HepG2 (cell line): Measurements from ENCODE around the gene NFKB1. TPM values are rescaled to one million over a fixed set of nuclear protein-coding genes. Genes with fewer than 3 reads are reported as not detected.

Experiments used
- ATAC-seq: fragments of 200-7000 bp; cut with Tn5 transposase; 3 replicates; pipeline ENCODE4 v1.9.1; 2020; ENCODE audit warnings: mild to moderate bottlenecking, moderate library complexity
- BruUV-seq: library from RNA; stranded (reverse); fragments of 400-500 nt; replicated peaks from 2 replicates; lab custom pipeline; 2021; lab: Mats Ljungman, UMichigan
- CTCF ChIA-PET: fragments of 300-600 bp; formaldehyde crosslinking; extraction: SDS; loops from one replicate; lab custom pipeline; 2021; ENCODE audit warnings: low total read pairs, inconsistent platforms, low intra/inter-chr PET ratio; lab: Yijun Ruan, JAX
- POLR2A ChIA-PET: fragments of 350-600 bp; sonication (Branson Sonifier 250); formaldehyde crosslinking; loops from one replicate; lab custom pipeline; 2020; ENCODE audit warnings: antibody characterized with exemption, inconsistent platforms; lab: Yijun Ruan, JAX
- DNase-seq: peaks from one replicate; pipeline ENCODE4 v3.0.0-alpha.2; 2015; ENCODE audit warnings: low spot score
- FAIRE-seq: peaks from 3 replicates; lab custom pipeline; 2011; peaks lifted over from hg19 to GRCh38; lab: Jason Lieb, UNC
- H2AFZ ChIP-seq: one replicate; pipeline ENCODE4 v1.6.1; 2011; ENCODE audit warnings: low read length, inconsistent platforms
- H3K27ac ChIP-seq: fragments of 300-600 bp; 3 replicates; pipeline ENCODE4 v1.8.0; 2011; ENCODE audit warnings: mixed run types, mild to moderate bottlenecking, mixed read lengths, low read length, inconsistent platforms; ENCODE audit not compliant: insufficient read depth; ENCODE audit errors: extremely low read length
- H3K27me3 ChIP-seq, 2 experiments: fragments of 200-600 bp in 1 of 2; 2 replicates in 1 of 2; 3 replicates in 1 of 2; pipeline versions ENCODE4 v1.6.0 to v1.8.0; 2011; ENCODE audit warnings: low read length in 2 of 2, mild to moderate bottlenecking in 2 of 2, moderate library complexity in 2 of 2, inconsistent platforms in 1 of 2; ENCODE audit not compliant: insufficient read depth in 2 of 2, control insufficient read depth in 1 of 2
- H3K36me3 ChIP-seq, 2 experiments: fragments of 200-600 bp in 1 of 2; replicated peaks in 1 of 2; 2 replicates in 1 of 2; 3 replicates in 1 of 2; pipeline versions ENCODE4 v1.5.1 to v1.8.0; 2011; ENCODE audit warnings: low read length in 2 of 2, inconsistent platforms in 1 of 2; ENCODE audit not compliant: insufficient read depth in 2 of 2, control insufficient read depth in 1 of 2
- H3K4me1 ChIP-seq: 2 replicates; pipeline ENCODE4 v1.5.1; 2012; ENCODE audit warnings: low read length, inconsistent platforms; ENCODE audit not compliant: insufficient read depth
- H3K4me2 ChIP-seq: 2 replicates; pipeline ENCODE4 v1.6.0; 2011; ENCODE audit warnings: low read depth, low read length, inconsistent platforms
- H3K4me3 ChIP-seq, 3 experiments: fragments of 200-600 bp in 1 of 3; sonication (generic), shearing (Covaris generic) in 1 of 3; replicated peaks in 1 of 3; 2 replicates each; pipeline ENCODE4 v1.5.1; 2011 to 2016; ENCODE audit warnings: low read length in 3 of 3, inconsistent platforms in 2 of 3, low read depth in 2 of 3, mild to moderate bottlenecking in 2 of 3, control low read depth in 1 of 3, mixed read lengths in 1 of 3; ENCODE audit not compliant: insufficient read depth in 1 of 3
- H3K79me2 ChIP-seq: one replicate; pipeline ENCODE4 v1.6.1; 2011; ENCODE audit warnings: low read length, inconsistent platforms; ENCODE audit not compliant: insufficient read depth
- H3K9ac ChIP-seq: 2 replicates; pipeline ENCODE4 v1.6.0; 2011; ENCODE audit warnings: mild to moderate bottlenecking, low read depth, low read length, inconsistent platforms; ENCODE audit not compliant: insufficient read depth
- H3K9me3 ChIP-seq: 2 replicates; pipeline ENCODE4 v1.5.1; 2012; ENCODE audit warnings: mild to moderate bottlenecking, low read length
- H4K20me1 ChIP-seq: 2 replicates; pipeline ENCODE4 v1.6.0; 2011; ENCODE audit warnings: inconsistent platforms, mild to moderate bottlenecking, low read length, moderate library complexity; ENCODE audit not compliant: insufficient read depth
- BATF2 ChIP-seq: sonication (generic); formaldehyde crosslinking; IDR thresholded peaks from 2 replicates; pipeline ENCODE4 v1.8.0; 2022; ENCODE audit warnings: mild to moderate bottlenecking, missing genetic modification reagents, moderate library complexity
- FOXP4 ChIP-seq: sonication (generic); formaldehyde crosslinking; IDR thresholded peaks from 2 replicates; pipeline ENCODE4 v1.4.0; 2020; ENCODE audit warnings: missing genetic modification reagents
- MZF1 ChIP-seq: sonication (generic); formaldehyde crosslinking; IDR thresholded peaks from 2 replicates; pipeline ENCODE4 v1.8.1; 2023; ENCODE audit warnings: mild to moderate bottlenecking, missing genetic modification reagents, borderline replicate concordance
- NR0B2 ChIP-seq: sonication (generic); formaldehyde crosslinking; IDR thresholded peaks from 2 replicates; pipeline ENCODE4 v1.4.0; 2020; ENCODE audit warnings: mild to moderate bottlenecking, missing genetic modification reagents
- PAF1 ChIP-seq: IDR thresholded peaks from 2 replicates; pipeline ENCODE4 v1.6.1; 2016; ENCODE audit warnings: missing genetic modification reagents, missing compliant biosample characterization
- SAFB2 ChIP-seq: sonication (generic); formaldehyde crosslinking; IDR thresholded peaks from 2 replicates; pipeline ENCODE4 v1.5.1; 2020; ENCODE audit warnings: missing genetic modification reagents, low read depth, mild to moderate bottlenecking, borderline replicate concordance
- TBL1XR1 ChIP-seq: fragments of 150-350 bp; IDR thresholded peaks from 2 replicates; pipeline ENCODE4 v1.6.1; 2014; ENCODE audit warnings: borderline replicate concordance, low read length; ENCODE audit not compliant: partially characterized antibody
- TFDP1 ChIP-seq: IDR thresholded peaks from 2 replicates; pipeline ENCODE4 v1.6.1; 2016; ENCODE audit warnings: missing compliant biosample characterization, missing genetic modification reagents, borderline replicate concordance
- ZMAT5 ChIP-seq: sonication (generic); formaldehyde crosslinking; IDR thresholded peaks from 2 replicates; pipeline ENCODE4 v1.5.0; 2020; ENCODE audit warnings: mild to moderate bottlenecking, low read depth, missing genetic modification reagents, borderline replicate concordance
- ZNF20 ChIP-seq: sonication (generic); formaldehyde crosslinking; IDR thresholded peaks from 2 replicates; pipeline ENCODE4 v1.4.0; 2020; ENCODE audit warnings: mild to moderate bottlenecking, moderate library complexity, missing genetic modification reagents
- ZNF333 ChIP-seq: sonication (generic); formaldehyde crosslinking; IDR thresholded peaks from 2 replicates; pipeline ENCODE4 v1.4.0; 2020; ENCODE audit warnings: mild to moderate bottlenecking, missing genetic modification reagents, borderline replicate concordance
- ZNF468 ChIP-seq: sonication (generic); formaldehyde crosslinking; IDR thresholded peaks from 2 replicates; pipeline ENCODE4 v1.8.0; 2022; ENCODE audit warnings: mild to moderate bottlenecking, moderate library complexity, missing genetic modification reagents
- ZNF567 ChIP-seq: sonication (generic); formaldehyde crosslinking; IDR thresholded peaks from 2 replicates; pipeline ENCODE4 v1.8.1; 2023; ENCODE audit warnings: mild to moderate bottlenecking, missing genetic modification reagents, borderline replicate concordance
- WGBS: methylation state at CpG from one replicate; pipeline ENCODE4 v1.1.6; 2017; ENCODE audit warnings: low lambda C conversion rate; 5-methylcytosine and 5-hydroxymethylcytosine counted together
- in situ Hi-C: cut with HindIII; loops from 2 replicates; pipeline ENCODE4 v1.10.0; 2017; ENCODE audit warnings: low pct_unique_long_range_greater_than_20kb; ENCODE audit not compliant: extremely low pct_ligation_motif_present
- intact Hi-C: fragments of 100-400 bp; cut with micrococcal nuclease; formaldehyde crosslinking; loops from one replicate; pipeline ENCODE4 v1.10.0; 2022; ENCODE audit not compliant: unreplicated experiment
- polyA plus RNA-seq, 8 experiments: library from polyadenylated mRNA; depleted of rRNA in 3 of 8; stranded (reverse) in 7 of 8; unstranded in 1 of 8; fragments of >200 nt; fragmentation: Illumina TruSeq in 4 of 8; extraction: Trizol in 4 of 8; gene quantifications; 2 replicates each; pipeline versions ENCODE4 v1.2.1 to v1.2.3, GENCODE V29; 2011 to 2016; ENCODE audit warnings: low read depth in 4 of 8, missing spikeins in 1 of 8, mixed read lengths in 1 of 8; ENCODE audit not compliant: insufficient read depth in 1 of 8
- total RNA-seq, 5 experiments: library from RNA; depleted of rRNA; stranded (reverse); fragments of >200 nt; fragmentation: Illumina TruSeq; extraction: Trizol; gene quantifications; 2 replicates each; pipeline ENCODE4 v1.2.3, GENCODE V29; 2016; ENCODE audit warnings: low read depth in 1 of 5

NFKB1 gene
- total and polyA plus RNA-seq, 2 of the 13 experiments (the other 11 are each of a cell fraction or from before 2014, with no cell fraction given): 15.4 to 31.6 TPM

GRCh38 chr4:102589743-102590142 lies 88.6 kb downstream of the NFKB1 start:
- ATAC-seq (no peak), FAIRE-seq (no peak), DNase-seq (no peak)
- intact Hi-C loops: no loop called here
- Histone ChIP-seq H3K27ac (no peak overlapping the region), H3K4me2 (no peak overlapping the region), H3K27me3 (no peaks in the 10 kb centered on the region), H3K4me3 (no peak overlapping the region), H2AFZ (no peak overlapping the region), H3K36me3 (peaks cover 13 to 38% of the 10 kb centered on the region in 2 experiments), H3K9ac (no peak overlapping the region), H3K79me2 (no peaks in the 10 kb centered on the region)
- no TSS peak for BruUV-seq
- in situ Hi-C loops: no loop called here
- ChIA-PET CTCF (no interaction called here), POLR2A (no interaction called here)
- TF ChIP-seq ZNF468 (CRISPR knock-in tag): no peak
- TF ChIP-seq MZF1 (CRISPR knock-in tag): no peak
- TF ChIP-seq ZNF567 (CRISPR knock-in tag): no peak
- no peak for TF ChIP-seq TBL1XR1
- TF ChIP-seq NR0B2 (CRISPR knock-in tag): no peak
- TF ChIP-seq SAFB2 (CRISPR knock-in tag): no peak
- no peak for TF ChIP-seq ZNF333 (CRISPR knock-in tag)
- no peak for TF ChIP-seq BATF2 (CRISPR knock-in tag)
- TF ChIP-seq TFDP1 (CRISPR knock-in tag): no peak
- no peak for TF ChIP-seq ZMAT5 (CRISPR knock-in tag)
- TF ChIP-seq PAF1: no peak
- TF ChIP-seq ZNF20 (CRISPR knock-in tag): no peak
- TF ChIP-seq FOXP4 (CRISPR knock-in tag): no peak
- TF ChIP-seq, all 625 proteins: peak for 0
- H3K4me1 ChIP-seq: no peaks in the 10 kb centered on the region
- 72% methylated on average over 3 of the region's 3 CpGs for WGBS
- H4K20me1 ChIP-seq: no peaks in the 10 kb centered on the region
- H3K9me3 ChIP-seq: no peaks in the 10 kb centered on the region
